ENCODE data around the gene ZDHHC17. TPM values are rescaled to one million over a fixed set of nuclear protein-coding genes. Genes with fewer than 3 reads are reported as not detected.

The ZDHHC17 gene
- total RNA-seq, 1 experiment from 2014 or later = 25.3 TPM

GRCh38 chr12:76738824-76739579 is 24.9 kb upstream of the ZDHHC17 start:
- POLR2A ChIA-PET = no interaction called here
- ATAC-seq (no peak), DNase-seq (ENCODE audit: low read depth, low spot score) (no peak)
- Histone ChIP-seq H3K27ac (ENCODE audit: low read depth, low read length) (no peak overlapping the region), H3K79me2 (ENCODE audit: insufficient read depth, low read length) (no peaks in the 10 kb centered on the region), H3K9me2 (ENCODE audit: insufficient read depth) (no peaks in the 10 kb centered on the region), H3K4me3 (replicated peaks in 1 of 2; ENCODE audit: low read depth in 1 of 2, low read length in 2 of 2) (no peak overlapping the region), H3K27me3 (ENCODE audit: insufficient read depth, low read length) (no peaks in the 10 kb centered on the region), H3K4me1 (ENCODE audit: control insufficient read depth in 1 of 2, insufficient read depth in 2 of 2, low read length in 2 of 2) (no peaks in the 10 kb centered on the region), H3K36me3 (ENCODE audit: control insufficient read depth in 1 of 2, insufficient read depth in 2 of 2, low read length in 2 of 2) (no peaks in the 10 kb centered on the region), H3K9me3 (ENCODE audit: control insufficient read depth in 1 of 2, insufficient read depth in 1 of 2, low read depth in 1 of 2, low read length in 2 of 2) (no peaks in the 10 kb centered on the region), H3K4me2 (ENCODE audit: low read length) (no peak overlapping the region), H4K20me1 (ENCODE audit: insufficient read depth) (no peaks in the 10 kb centered on the region), H3K9ac (ENCODE audit: low read length) (no peak overlapping the region), H2AFZ (ENCODE audit: low read depth, low read length, poor library complexity, severe bottlenecking) (no peak overlapping the region)
- no TSS peak for BruUV-seq (replicated peaks)
- intact Hi-C loops (cut with micrococcal nuclease) = no loop called here
- TF ChIP-seq POLR2A (IDR thresholded peaks at IDR 0.05; ENCODE audit: borderline replicate concordance, extremely low read depth, insufficient read depth, insufficient read length) (no peak), JUND (IDR thresholded peaks at IDR 0.05) (no peak), RAD21 (IDR thresholded peaks at IDR 0.05; ENCODE audit: low read depth) (no peak), ATF3 (IDR thresholded peaks at IDR 0.05) (no peak), SP1 (IDR thresholded peaks at IDR 0.05; ENCODE audit: low read depth) (no peak), SIN3A (IDR thresholded peaks at IDR 0.05; ENCODE audit: low read depth) (no peak), TCF7L2 (IDR thresholded peaks at IDR 0.05; ENCODE audit: borderline replicate concordance, extremely low read depth, insufficient read depth, insufficient read length) (no peak), ZNF274 (IDR thresholded peaks at IDR 0.05; ENCODE audit: low read depth, low read length) (no peak)
- CTCF ChIA-PET = no interaction called here
- RAD21 ChIA-PET (ENCODE audit: low non-redundant PET in 1 of 2, low total read pairs in 2 of 2, uncharacterized antibody in 2 of 2, unreplicated experiment in 2 of 2) = no interaction called here

- no peaks in the 10 kb centered on the region for H4K20me1 ChIP-seq (ENCODE audit: insufficient read depth)
- no peaks in the 10 kb centered on the region for H3K79me2 ChIP-seq (ENCODE audit: insufficient read depth, low read length)
- no peak overlapping the region for H3K4me2 ChIP-seq (ENCODE audit: low read length)
- H3K4me3 ChIP-seq (replicated peaks in 1 of 2; ENCODE audit: low read depth in 1 of 2, low read length in 2 of 2) = no peak overlapping the region
- H3K4me1 ChIP-seq (ENCODE audit: control insufficient read depth in 1 of 2, insufficient read depth in 2 of 2, low read length in 2 of 2) = no peaks in the 10 kb centered on the region
- DNase-seq (ENCODE audit: low read depth, low spot score) (no peak), ATAC-seq (no peak)
- no peaks in the 10 kb centered on the region for H3K9me3 ChIP-seq (ENCODE audit: control insufficient read depth in 1 of 2, insufficient read depth in 1 of 2, low read depth in 1 of 2, low read length in 2 of 2)
- no TSS peak for BruUV-seq (replicated peaks)
- H3K36me3 ChIP-seq (ENCODE audit: control insufficient read depth in 1 of 2, insufficient read depth in 2 of 2, low read length in 2 of 2) = no peaks in the 10 kb centered on the region
- no peak for TF ChIP-seq CEBPB (IDR thresholded peaks at IDR 0.05; ENCODE audit: low read depth)
- CTCF ChIA-PET = no interaction called here
- RAD21 ChIA-PET (ENCODE audit: low non-redundant PET in 1 of 2, low total read pairs in 2 of 2, uncharacterized antibody in 2 of 2, unreplicated experiment in 2 of 2) = no interaction called here
- no peak overlapping the region for H3K9ac ChIP-seq (ENCODE audit: low read length)
- POLR2A ChIA-PET = no interaction called here
- H2AFZ ChIP-seq (ENCODE audit: low read depth, low read length, poor library complexity, severe bottlenecking) = no peak overlapping the region
- intact Hi-C loops (cut with micrococcal nuclease) = no loop called here
- no peaks in the 10 kb centered on the region for H3K9me2 ChIP-seq (ENCODE audit: insufficient read depth)
- H3K27ac ChIP-seq (ENCODE audit: low read depth, low read length) = no peak overlapping the region
- H3K27me3 ChIP-seq (ENCODE audit: insufficient read depth, low read length) = no peaks in the 10 kb centered on the region
Observed at GRCh38 chr12:76739896-76740295, 24.0 kb upstream of the ZDHHC17 start.

Data from HCT116 (cell line).